NT2/D1 (cell line): ENCODE measurements around the gene YEATS2.

Experiments used
- SUZ12 ChIP-seq: IDR thresholded peaks from 2 replicates; pipeline ENCODE4 v1.6.1; 2011; ENCODE audit not compliant: insufficient read length, insufficient read depth; ENCODE audit errors: extremely low read depth
- ZNF274 ChIP-seq: IDR thresholded peaks from 2 replicates; pipeline ENCODE4 v1.6.1; 2011; ENCODE audit warnings: mild to moderate bottlenecking, low read depth, low read length

GRCh38 chr3:183799461-183799860 is 101.9 kb downstream of the YEATS2 start:
- no peak for TF ChIP-seq ZNF274
- no peak for TF ChIP-seq SUZ12
